Posterior vena cava (tissue), 2 donors: ENCODE data around the gene NOTUM. TPM values are rescaled to one million over a fixed set of nuclear protein-coding genes. Genes with fewer than 3 reads are reported as not detected.
A peak's percentile ranks its signal among the peaks of the same experiment; 100 is the strongest.

Source experiments
- DNase-seq: peaks from one replicate; pipeline ENCODE4 v3.0.0-alpha.2; 2020; ENCODE audit warnings: low spot score
- intact Hi-C, 2 donors: fragments of 100-400 bp; cut with DNase I; formaldehyde crosslinking; loops; one replicate each; pipeline versions ENCODE4 v1.14.1 to v1.14.2; 2022 to 2023
- total RNA-seq, 2 donors: library from RNA; stranded (reverse); fragmentation: NEBNext Ultra II Directional; extraction: Animal tissue kit (Norgen Biotek cat#: 25700); gene quantifications; one replicate each; pipeline ENCODE4 v1.2.1, GENCODE V29; 2021
- donor health status: DM: yes; HTN: yes; CAD: no.
- donor health status: DM: yes; HTN: yes; CAD: no.

Gene NOTUM
- total RNA-seq, 2 donors from 2014 or later, result not detected

- intact Hi-C loops, result no loop called here
- DNase-seq, result no peak
Measured at GRCh38 chr17:81980707-81981343, 19.8 kb upstream of the NOTUM start.

- no peak for DNase-seq
- intact Hi-C loops, result no loop called here
Measured at GRCh38 chr17:81980122-81980521, 19.1 kb upstream of the NOTUM start.

- intact Hi-C loops, result no loop called here
- no peak for DNase-seq
Measured at GRCh38 chr17:81978524-81979298, 17.7 kb upstream of the NOTUM start.

- intact Hi-C loops, result no loop called here
- DNase-seq, result peak; percentile 97
Measured at GRCh38 chr17:81977211-81977808, 16.3 kb upstream of the NOTUM start, which contains the start of gene ASPSCR1. TSS of gene ASPSCR1 (plus strand) at chr17:81977629. CDS start at chr17:81977647, 18 bp downstream.

- DNase-seq, result no peak
- intact Hi-C loops, result no loop called here
Measured at GRCh38 chr17:81976332-81977210, 15.6 kb upstream of the NOTUM start.

- DNase-seq, result no peak
- intact Hi-C loops, result no loop called here
Measured at GRCh38 chr17:81973432-81973831, 12.4 kb upstream of the NOTUM start.

GRCh38 chr17:81968850-81969812 lies 8.1 kb upstream of the NOTUM start:
- intact Hi-C loops, result no loop called here
- no peak for DNase-seq

GRCh38 chr17:81968396-81968745 lies 7.4 kb upstream of the NOTUM start:
- no peak for DNase-seq
- intact Hi-C loops, result no loop called here

GRCh38 chr17:81967533-81968395 lies 6.8 kb upstream of the NOTUM start:
- DNase-seq, result peak; percentile 89
- intact Hi-C loops, result no loop called here

- DNase-seq, result no peak
- intact Hi-C loops, result no loop called here
Measured at GRCh38 chr17:81967244-81967532, 6.2 kb upstream of the NOTUM start.

- DNase-seq, result no peak
- intact Hi-C loops, result no loop called here
Measured at GRCh38 chr17:81966343-81967243, 5.6 kb upstream of the NOTUM start.

- DNase-seq, result no peak
- intact Hi-C loops, result no loop called here
Measured at GRCh38 chr17:81964081-81964849, 3.3 kb upstream of the NOTUM start.

GRCh38 chr17:81962499-81963441 lies 1.8 kb upstream of the NOTUM start:
- DNase-seq, result no peak
- intact Hi-C loops, result no loop called here

- intact Hi-C loops, result no loop called here
- no peak for DNase-seq
Measured at GRCh38 chr17:81961521-81962498, 823 bp upstream of the NOTUM start.
